ENCODE measurements around the gene ZNRF2. TPM values are rescaled to one million over a fixed set of nuclear protein-coding genes. Genes with fewer than 3 reads are reported as not detected.
"Not testable (repeated sequence)": the region's sequence is repeated elsewhere in the genome, so short reads cannot be mapped to it uniquely, and the experiment has no call there.

The ZNRF2 gene
- total RNA-seq, 1 experiment from 2014 or later, result 24.7 TPM

- H3K79me2 ChIP-seq (ENCODE audit: low read depth), result peaks cover 89% of the 10 kb centered on the region
- H3K9me3 ChIP-seq (ENCODE audit: insufficient read depth, low read depth); CTCF ChIA-PET; H3K36me3 ChIP-seq (ENCODE audit: low read depth); BruUV-seq (replicated peaks); H3F3A ChIP-seq (ENCODE audit: insufficient read depth, low read depth); H2AFZ ChIP-seq; H3K9me2 ChIP-seq (ENCODE audit: insufficient read depth); H4K20me1 ChIP-seq (ENCODE audit: insufficient read depth); POLR2A ChIA-PET (ENCODE audit: unreplicated experiment); H3K27me3 ChIP-seq (ENCODE audit: insufficient read depth, low read depth): not testable (repeated sequence)
- peak overlapping the region; percentile 93 for H3K4me2 ChIP-seq
- peak in 1 of 2 experiments; percentile 8 for DNase-seq
- H3K27ac ChIP-seq, result peak overlapping the region; percentile 53
- H3K4me1 ChIP-seq (replicated peaks; ENCODE audit: insufficient read depth), result peaks cover 60% of the 10 kb centered on the region
- peak overlapping the region; percentile 36; the same call in 1 of the 2 replicates for H3K4me3 ChIP-seq
- intact Hi-C loops (cut with micrococcal nuclease; ENCODE audit: unreplicated experiment), result loop anchor here (1.0 to 10.0 kb wide), 3 partner anchors 59 to 225 kb away; no protein-coding TSS in a partner anchor
Observed at GRCh38 chr7:30289634-30290033, 5.2 kb downstream of the ZNRF2 start.

GRCh38 chr7:30290317-30290716 is 5.9 kb downstream of the ZNRF2 start:
- H3F3A ChIP-seq (ENCODE audit: insufficient read depth, low read depth); POLR2A ChIA-PET (ENCODE audit: unreplicated experiment); H4K20me1 ChIP-seq (ENCODE audit: insufficient read depth); CTCF ChIA-PET; H3K27me3 ChIP-seq (ENCODE audit: insufficient read depth, low read depth); H2AFZ ChIP-seq; H3K36me3 ChIP-seq (ENCODE audit: low read depth); H3K9me3 ChIP-seq (ENCODE audit: insufficient read depth, low read depth); H3K9me2 ChIP-seq (ENCODE audit: insufficient read depth); BruUV-seq (replicated peaks): not testable (repeated sequence)
- H3K4me3 ChIP-seq, result peak overlapping the region; percentile 36; the same call in 1 of the 2 replicates
- H3K79me2 ChIP-seq (ENCODE audit: low read depth), result peaks cover 96% of the 10 kb centered on the region
- H3K4me2 ChIP-seq, result peak overlapping the region; percentile 93
- peak overlapping the region; percentile 53 for H3K27ac ChIP-seq
- peak; percentile 42 to 87 for DNase-seq
- intact Hi-C loops (cut with micrococcal nuclease; ENCODE audit: unreplicated experiment), result loop anchor here (1.0 to 5.0 kb wide), 2 partner anchors 58 to 107 kb away; no protein-coding TSS in a partner anchor
- H3K4me1 ChIP-seq (replicated peaks; ENCODE audit: insufficient read depth), result peaks cover 60% of the 10 kb centered on the region

GRCh38 chr7:30292416-30293038 is 8.1 kb downstream of the ZNRF2 start:
- H3K27me3 ChIP-seq (ENCODE audit: insufficient read depth, low read depth); POLR2A ChIA-PET (ENCODE audit: unreplicated experiment); H3K4me3 ChIP-seq; BruUV-seq (replicated peaks); H3K27ac ChIP-seq; H3K9me3 ChIP-seq (ENCODE audit: insufficient read depth, low read depth); H3K4me2 ChIP-seq; H3K9me2 ChIP-seq (ENCODE audit: insufficient read depth); CTCF ChIA-PET; H3K36me3 ChIP-seq (ENCODE audit: low read depth); DNase-seq; H4K20me1 ChIP-seq (ENCODE audit: insufficient read depth); H2AFZ ChIP-seq; H3F3A ChIP-seq (ENCODE audit: insufficient read depth, low read depth): not testable (repeated sequence)
- peaks cover 51% of the 10 kb centered on the region for H3K4me1 ChIP-seq (replicated peaks; ENCODE audit: insufficient read depth)
- intact Hi-C loops (cut with micrococcal nuclease; ENCODE audit: unreplicated experiment), result loop anchor here (5.0 kb wide), 1 partner anchor 105 kb away; no protein-coding TSS in a partner anchor
- peaks cover 95% of the 10 kb centered on the region for H3K79me2 ChIP-seq (ENCODE audit: low read depth)

GRCh38 chr7:30296304-30296703 is 11.9 kb downstream of the ZNRF2 start:
- CTCF ChIA-PET; H3K4me2 ChIP-seq; H3K4me3 ChIP-seq; H4K20me1 ChIP-seq (ENCODE audit: insufficient read depth); H3F3A ChIP-seq (ENCODE audit: insufficient read depth, low read depth); intact Hi-C loops (cut with micrococcal nuclease; ENCODE audit: unreplicated experiment); BruUV-seq (replicated peaks); H2AFZ ChIP-seq; H3K27me3 ChIP-seq (ENCODE audit: insufficient read depth, low read depth); POLR2A ChIA-PET (ENCODE audit: unreplicated experiment); DNase-seq; H3K36me3 ChIP-seq (ENCODE audit: low read depth); H3K9me3 ChIP-seq (ENCODE audit: insufficient read depth, low read depth); H3K9me2 ChIP-seq (ENCODE audit: insufficient read depth); H3K27ac ChIP-seq: not testable (repeated sequence)
- H3K4me1 ChIP-seq (replicated peaks; ENCODE audit: insufficient read depth), result peaks cover 13% of the 10 kb centered on the region
- H3K79me2 ChIP-seq (ENCODE audit: low read depth), result peaks cover 89% of the 10 kb centered on the region

- H3K79me2 ChIP-seq (ENCODE audit: low read depth), result peaks cover 79% of the 10 kb centered on the region
- POLR2A ChIA-PET (ENCODE audit: unreplicated experiment); DNase-seq: not testable (repeated sequence)
Observed at GRCh38 chr7:30297499-30297898, 13.1 kb downstream of the ZNRF2 start.

GRCh38 chr7:30298409-30298808 is 14.0 kb downstream of the ZNRF2 start:
- H3K4me3 ChIP-seq; BruUV-seq (replicated peaks); H3K9me2 ChIP-seq (ENCODE audit: insufficient read depth); POLR2A ChIA-PET (ENCODE audit: unreplicated experiment); H4K20me1 ChIP-seq (ENCODE audit: insufficient read depth); H3F3A ChIP-seq (ENCODE audit: insufficient read depth, low read depth); intact Hi-C loops (cut with micrococcal nuclease; ENCODE audit: unreplicated experiment); H3K27ac ChIP-seq; H3K4me2 ChIP-seq; DNase-seq; CTCF ChIA-PET; H2AFZ ChIP-seq; H3K27me3 ChIP-seq (ENCODE audit: insufficient read depth, low read depth); H3K36me3 ChIP-seq (ENCODE audit: low read depth); H3K9me3 ChIP-seq (ENCODE audit: insufficient read depth, low read depth); H3K4me1 ChIP-seq (replicated peaks; ENCODE audit: insufficient read depth): not testable (repeated sequence)
- H3K79me2 ChIP-seq (ENCODE audit: low read depth), result peaks cover 69% of the 10 kb centered on the region

More at GRCh38 chr7:30297499-30297898, 13.1 kb downstream of the ZNRF2 start:
- CTCF ChIA-PET; H3K27me3 ChIP-seq (ENCODE audit: insufficient read depth, low read depth); H3K9me3 ChIP-seq (ENCODE audit: insufficient read depth, low read depth); H3K9me2 ChIP-seq (ENCODE audit: insufficient read depth); H3K27ac ChIP-seq; H3K4me1 ChIP-seq (replicated peaks; ENCODE audit: insufficient read depth); H2AFZ ChIP-seq; H3K4me3 ChIP-seq; H3K4me2 ChIP-seq; H4K20me1 ChIP-seq (ENCODE audit: insufficient read depth); H3F3A ChIP-seq (ENCODE audit: insufficient read depth, low read depth); H3K36me3 ChIP-seq (ENCODE audit: low read depth); BruUV-seq (replicated peaks); intact Hi-C loops (cut with micrococcal nuclease; ENCODE audit: unreplicated experiment): not testable (repeated sequence)

Measured in PC-9 (cell line).